Tibial nerve (tissue), 4 donors: Measurements from ENCODE around the gene GPR37L1.

Experiments used
- CTCF ChIP-seq, 5 experiments: fragments of 200-600 bp in 3 of 5; fragments of 450-650 bp in 2 of 5; sonication (generic) in 3 of 5; IDR thresholded peaks; one replicate each; pipeline ENCODE4 v1.5.1; 2016 to 2019; ENCODE audit warnings: antibody characterized with exemption in 5 of 5, mild to moderate bottlenecking in 3 of 5, moderate library complexity in 2 of 5
- EP300 ChIP-seq, 2 donors: sonication (generic); formaldehyde crosslinking; IDR thresholded peaks; one replicate each; pipeline ENCODE4 v1.6.1; 2017; ENCODE audit warnings: antibody characterized with exemption in 2 of 2, mild to moderate bottlenecking in 1 of 2
- POLR2A ChIP-seq, 2 donors: fragments of 450-650 bp; IDR thresholded peaks; one replicate each; pipeline ENCODE4 v1.6.1; 2017; ENCODE audit warnings: antibody characterized with exemption in 2 of 2, mild to moderate bottlenecking in 2 of 2, moderate library complexity in 2 of 2

- TF ChIP-seq CTCF (IDR thresholded peaks at IDR 0.05) (no peak), POLR2A (IDR thresholded peaks at IDR 0.05) (no peak), EP300 (IDR thresholded peaks at IDR 0.05) (no peak)
Observed at GRCh38 chr1:202156590-202156989, 33.9 kb downstream of the GPR37L1 start.
